NCI-H146 (cell line): ENCODE data around the gene PSG11.
"Not testable (repeated sequence)": the region's sequence is repeated elsewhere in the genome, so short reads cannot be mapped to it uniquely, and the experiment has no call there.

Source experiments
- DNase-seq: peaks from one replicate; lab custom pipeline; 2025; lab: John Stamatoyannopoulos, UW

The PSG11 gene

DNA sequence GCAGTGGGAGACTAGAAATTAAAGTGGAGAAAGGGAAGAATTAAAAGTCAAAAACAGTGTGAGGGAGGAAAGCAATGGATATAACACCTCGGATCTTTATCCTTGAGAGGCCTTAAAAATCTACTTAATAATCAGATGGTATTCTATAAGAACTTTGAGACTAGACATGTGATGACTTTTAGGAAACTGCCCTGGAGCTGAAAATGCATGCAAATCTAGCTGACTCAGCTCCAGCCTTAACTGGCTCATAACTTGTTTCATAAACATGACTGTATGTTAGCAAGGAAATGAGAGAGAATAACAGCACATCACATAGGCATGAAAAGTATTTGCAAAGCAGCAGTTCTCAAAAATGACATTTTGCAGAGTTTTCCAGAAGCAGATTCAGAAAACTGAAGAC is 38.1 kb downstream of the PSG11 start:
- DNase-seq, result not testable (repeated sequence)

DNA sequence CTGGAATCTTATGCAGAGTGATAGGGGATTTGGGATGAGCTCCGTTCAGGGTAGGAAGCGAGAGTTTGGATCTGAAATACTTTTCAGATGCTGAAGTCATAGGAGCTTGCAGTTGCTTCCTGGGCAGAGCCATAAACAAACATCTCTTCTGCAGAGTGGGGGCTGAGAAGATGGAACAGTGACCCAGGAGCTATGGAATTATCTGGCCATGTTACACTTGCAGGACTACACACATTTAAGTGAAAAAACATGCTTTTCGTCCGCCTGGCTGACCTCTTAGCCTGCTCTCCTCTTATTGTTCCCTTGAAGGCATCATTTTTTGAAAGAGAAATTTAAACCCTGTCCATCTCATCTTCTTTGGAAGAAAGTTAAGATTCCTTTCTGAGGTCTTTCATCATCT is 40.7 kb downstream of the PSG11 start:
- no peak for DNase-seq

DNA sequence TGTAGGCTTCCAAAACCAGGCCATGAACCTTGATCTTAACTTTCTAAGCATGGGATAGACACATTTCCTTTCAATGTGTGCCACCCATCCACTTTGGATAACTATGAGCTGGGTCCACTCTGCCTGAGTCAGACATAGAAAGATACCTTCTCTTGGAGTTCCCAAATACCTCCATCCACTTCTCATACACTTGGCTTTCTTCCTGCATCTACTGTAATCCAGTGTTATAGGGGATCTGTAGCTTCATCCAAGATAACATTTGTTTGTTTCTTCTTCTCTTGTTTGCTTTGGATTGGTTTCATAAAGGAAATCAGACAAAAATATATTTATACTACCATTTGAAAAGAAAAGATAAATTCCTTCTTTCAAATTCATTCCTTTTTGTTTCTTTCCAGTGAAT is 44.2 kb downstream of the PSG11 start:
- DNase-seq, result not testable (repeated sequence)

DNA sequence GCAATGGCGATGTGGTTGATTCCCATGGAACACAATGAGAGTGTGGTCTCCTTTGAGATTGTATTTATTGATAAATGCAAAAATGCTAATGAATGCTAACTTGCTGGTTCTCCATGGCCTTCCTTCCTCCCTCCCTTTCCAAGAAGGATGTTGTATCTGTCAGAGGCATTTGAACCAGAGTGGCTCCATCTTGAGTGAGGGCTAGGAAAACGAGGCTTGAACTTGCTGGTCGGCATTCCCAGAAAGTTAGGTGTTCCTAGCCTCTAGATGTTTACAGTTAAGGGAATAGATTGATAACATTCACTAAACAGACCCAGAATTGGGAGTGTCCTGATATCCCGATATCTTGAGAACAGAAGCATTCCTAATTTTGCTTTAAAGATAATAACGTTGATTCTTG is 54.8 kb downstream of the PSG11 start:
- not testable (repeated sequence) for DNase-seq

DNA sequence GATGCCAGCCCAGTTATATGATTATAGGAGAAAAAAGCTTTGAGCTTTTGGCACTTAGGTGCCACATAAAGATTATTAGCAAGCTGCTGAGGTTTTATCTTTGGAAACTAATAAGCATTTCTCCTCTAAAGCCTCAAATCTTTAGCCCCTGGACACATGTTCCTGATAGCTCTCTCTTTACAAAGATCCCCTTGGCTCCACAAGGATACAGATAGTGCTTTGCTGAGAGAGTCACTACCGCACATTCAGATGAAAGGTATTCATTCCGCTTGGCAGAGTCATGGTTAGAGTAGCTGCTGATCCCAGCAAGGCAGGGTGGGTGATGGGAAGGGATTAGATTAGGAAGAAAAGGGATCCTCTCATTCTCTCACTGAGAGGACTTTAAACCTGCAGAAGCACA is 61.1 kb downstream of the PSG11 start:
- no peak for DNase-seq

DNA sequence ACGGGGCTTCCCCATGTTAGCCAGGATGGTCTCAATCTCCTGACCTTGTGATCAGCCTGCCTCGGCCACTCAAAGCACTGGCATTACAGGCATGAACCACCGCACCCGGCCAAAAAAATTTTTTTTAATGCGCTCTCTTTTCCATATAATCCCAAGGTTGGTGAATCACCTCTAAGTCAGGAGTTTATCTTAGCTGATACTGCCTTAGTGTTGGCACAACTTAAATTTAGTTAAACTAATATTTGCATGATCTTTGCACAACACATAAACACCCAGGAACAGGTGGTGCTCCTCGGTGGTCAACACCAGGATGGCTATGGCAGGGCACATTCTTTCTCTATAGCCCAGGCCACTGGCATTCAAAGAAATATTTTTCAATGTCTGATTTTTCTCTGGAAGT is 65.2 kb downstream of the PSG11 start:
- no peak for DNase-seq
